Measurements from ENCODE around the gene RAB4B.
"Not testable (repeated sequence)": the region's sequence is repeated elsewhere in the genome, so short reads cannot be mapped to it uniquely, and the experiment has no call there.

The RAB4B gene

DNA sequence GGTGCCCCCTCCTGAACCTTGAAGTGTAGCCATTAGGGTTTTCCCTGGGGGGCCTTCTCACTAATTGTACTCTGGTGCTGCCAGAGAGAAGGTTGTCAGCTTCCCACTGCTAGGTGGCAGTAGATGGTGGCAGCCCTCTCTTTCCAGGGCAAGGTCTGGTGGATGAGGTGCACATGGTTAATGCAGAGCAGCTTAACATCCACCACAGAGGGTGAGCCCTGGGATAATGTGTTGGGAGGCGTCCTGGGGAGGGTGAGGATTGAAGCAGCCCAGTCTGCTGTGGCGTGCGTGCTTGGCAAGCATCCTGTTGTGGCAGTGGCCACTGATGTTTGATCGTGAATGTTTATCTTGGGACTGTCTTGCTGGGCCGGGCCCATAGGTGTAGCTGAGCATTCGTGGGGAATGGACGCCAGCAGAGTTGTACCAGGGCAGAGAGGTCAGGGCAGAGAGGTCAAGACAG, 26.8 kb downstream of the RAB4B start:
- DNase-seq: no peak

DNA sequence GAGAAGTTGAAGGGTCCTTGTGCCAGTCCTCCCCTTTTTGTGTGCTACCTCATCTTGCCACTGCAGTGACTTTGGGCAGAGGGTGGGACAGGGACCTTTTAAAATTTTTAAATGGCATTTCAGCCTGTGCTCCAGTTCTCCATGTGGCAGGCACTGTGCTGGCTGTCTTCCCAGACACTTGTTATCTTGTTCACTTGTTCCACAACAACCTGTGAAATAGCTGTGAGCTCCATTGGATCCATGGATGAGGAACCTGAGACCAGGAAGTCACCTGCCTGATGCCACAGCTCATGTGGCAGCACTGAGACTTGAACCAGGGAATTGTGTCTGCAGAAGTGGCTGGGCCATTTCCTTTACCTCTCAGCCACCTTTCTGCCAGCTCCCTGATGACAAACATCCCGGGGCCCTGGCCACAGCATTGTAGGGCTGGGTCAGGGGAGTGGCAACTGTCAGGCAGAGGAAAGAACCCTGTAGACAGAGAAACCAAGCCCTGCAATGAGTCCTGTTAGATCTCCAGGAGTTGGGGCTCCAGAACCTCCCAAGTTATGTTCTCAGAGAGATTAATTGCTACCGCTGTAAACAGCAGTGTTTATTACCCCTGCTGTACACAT, 27.3 kb downstream of the RAB4B start:
- no peak for DNase-seq

DNA sequence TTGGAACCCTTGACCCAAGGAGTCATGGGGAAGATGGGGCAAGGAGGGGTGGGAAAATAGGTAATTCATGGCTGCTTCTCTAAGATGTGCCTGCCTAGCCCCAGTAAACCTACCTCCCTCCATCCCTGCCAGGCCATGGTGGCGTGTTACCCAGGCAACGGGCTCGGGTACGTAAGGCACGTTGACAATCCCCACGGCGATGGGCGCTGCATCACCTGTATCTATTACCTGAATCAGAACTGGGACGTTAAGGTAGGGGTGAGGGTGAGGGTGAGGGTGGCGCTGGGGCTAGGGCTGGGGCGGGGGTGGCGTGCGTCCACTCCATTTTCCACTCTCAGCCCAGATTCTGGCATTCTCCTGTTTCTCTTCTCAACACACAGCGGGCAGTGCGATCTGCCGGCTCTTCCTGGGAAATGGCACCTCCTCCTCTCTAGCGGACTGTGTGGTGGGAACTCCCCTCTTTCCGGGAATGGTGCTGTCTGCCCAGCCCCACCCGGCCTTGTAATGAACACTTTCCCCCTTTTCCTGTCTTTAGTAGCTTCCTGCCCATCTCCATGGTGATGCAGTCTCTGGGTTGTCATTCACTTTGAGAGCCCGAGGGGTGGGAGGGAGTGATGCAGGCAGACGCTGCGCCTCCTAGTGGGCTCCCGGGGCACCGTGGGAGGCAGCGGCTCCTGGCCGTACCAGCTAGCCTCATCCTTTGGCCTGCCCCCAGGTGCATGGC, 28.5 kb downstream of the RAB4B start:
- peak; percentile 98 for DNase-seq

DNA sequence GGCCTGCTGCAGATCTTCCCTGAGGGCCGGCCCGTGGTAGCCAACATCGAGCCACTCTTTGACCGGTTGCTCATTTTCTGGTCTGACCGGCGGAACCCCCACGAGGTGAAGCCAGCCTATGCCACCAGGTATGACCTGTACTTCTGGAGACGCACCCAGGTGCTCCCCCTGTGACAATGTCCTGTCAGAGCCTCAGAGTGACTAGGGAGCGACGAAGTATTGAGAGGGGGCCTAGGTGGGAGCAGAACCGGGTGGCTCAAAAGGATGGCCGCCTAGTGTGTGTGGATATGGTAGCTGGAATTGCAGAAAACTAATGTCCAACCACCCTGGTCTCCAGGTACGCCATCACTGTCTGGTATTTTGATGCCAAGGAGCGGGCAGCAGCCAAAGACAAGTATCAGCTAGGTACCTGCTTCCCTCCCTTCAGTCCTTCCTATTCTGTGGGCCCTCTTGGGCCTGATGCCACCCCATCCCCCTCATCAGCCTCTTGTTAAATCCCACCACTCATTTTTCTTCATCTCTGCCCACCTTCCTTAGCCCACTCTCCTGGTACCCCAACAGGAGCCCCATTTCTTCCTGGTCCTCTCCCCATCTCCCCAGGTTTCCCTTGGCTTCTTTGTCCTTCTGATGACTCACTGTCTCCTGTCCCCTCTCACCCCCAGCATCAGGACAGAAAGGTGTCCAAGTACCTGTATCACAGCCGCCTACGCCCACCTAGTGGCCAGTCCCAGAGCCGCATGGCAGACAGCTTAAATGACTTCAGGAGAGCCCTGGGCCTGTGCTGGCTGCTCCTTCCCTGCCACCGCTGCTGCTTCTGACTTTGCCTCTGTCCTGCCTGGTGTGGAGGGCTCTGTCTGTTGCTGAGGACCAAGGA, 29.3 kb downstream of the RAB4B start:
- no peak for DNase-seq

DNA sequence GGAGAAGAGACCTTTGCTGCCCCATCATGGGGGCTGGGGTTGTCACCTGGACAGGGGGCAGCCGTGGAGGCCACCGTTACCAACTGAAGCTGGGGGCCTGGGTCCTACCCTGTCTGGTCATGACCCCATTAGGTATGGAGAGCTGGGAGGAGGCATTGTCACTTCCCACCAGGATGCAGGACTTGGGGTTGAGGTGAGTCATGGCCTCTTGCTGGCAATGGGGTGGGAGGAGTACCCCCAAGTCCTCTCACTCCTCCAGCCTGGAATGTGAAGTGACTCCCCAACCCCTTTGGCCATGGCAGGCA, 29.9 kb downstream of the RAB4B start:
- no peak for DNase-seq

DNA sequence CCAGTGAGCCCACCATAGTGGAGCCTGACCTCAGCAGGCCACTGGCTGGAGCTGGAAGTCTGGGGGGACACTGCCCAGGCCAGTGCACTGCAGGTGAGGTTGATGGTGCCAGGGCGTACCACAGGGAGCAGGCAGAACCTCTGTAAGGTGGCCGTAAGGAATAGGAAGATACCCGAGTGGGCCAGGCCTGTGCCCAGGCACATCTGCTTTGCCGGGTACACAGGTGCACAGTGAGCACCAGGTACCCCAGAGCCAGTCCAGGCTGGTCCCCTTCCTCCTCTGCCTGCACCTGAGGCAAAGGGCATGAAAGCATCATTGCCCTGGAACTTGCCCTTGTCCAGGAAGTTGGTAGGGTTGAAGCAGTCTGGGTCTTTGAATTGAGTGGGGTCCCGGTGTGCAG, 30.4 kb downstream of the RAB4B start:
- no peak for DNase-seq

DNA sequence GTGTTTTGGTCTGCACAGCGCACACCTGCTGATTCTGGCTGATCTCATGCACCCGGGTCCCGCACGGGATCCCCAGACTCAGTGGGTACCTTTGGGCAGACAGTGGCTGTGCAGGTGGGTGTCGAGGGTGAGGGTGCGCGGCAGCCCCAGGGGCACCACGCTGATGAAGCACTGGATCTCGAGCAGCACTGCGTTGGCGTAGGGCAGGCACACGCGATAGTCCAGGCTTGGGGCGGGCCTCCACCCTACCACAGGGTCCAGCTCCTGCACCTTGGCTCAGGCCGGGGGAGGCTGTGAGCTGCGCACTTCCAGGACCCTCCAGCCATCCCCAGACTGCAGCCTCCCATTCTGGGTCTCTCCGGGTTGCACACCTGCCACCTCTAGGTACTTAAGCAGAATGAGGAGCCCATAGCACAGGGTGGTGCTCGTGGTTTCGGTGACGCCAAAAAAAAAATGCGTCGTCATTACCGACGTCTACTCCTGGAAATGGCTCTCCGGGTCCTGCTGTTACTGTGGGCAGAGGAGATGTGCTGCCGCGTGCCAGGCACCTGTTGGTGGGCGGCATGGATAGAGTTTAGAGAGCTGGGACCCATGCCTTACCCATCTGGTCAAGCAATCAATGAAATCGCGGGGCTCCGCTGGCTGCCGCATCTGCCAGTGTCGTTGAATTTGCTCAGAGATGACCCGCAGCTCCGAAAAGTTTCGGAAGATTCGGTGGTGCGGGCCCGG, 31.5 kb downstream of the RAB4B start:
- no peak for DNase-seq

DNA sequence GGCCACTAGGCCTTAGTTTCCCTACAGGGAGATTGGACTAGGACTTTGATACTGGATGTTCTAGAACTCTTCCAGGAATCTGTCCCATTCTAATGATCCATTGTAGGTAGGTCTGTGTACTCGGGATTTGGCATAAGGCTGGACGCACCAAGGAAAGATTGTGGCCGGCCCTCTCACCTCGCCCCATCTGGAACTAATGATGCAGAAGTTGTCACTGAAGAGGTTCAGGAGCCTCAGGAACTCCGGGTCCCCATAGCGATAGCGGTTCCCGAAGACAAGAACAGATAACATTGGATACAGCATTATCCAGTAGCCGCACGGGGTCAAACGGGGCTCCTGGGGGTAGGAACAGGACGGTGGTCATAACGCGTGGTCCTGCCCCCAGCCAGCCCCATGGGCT, 32.1 kb downstream of the RAB4B start:
- no peak for DNase-seq

DNA sequence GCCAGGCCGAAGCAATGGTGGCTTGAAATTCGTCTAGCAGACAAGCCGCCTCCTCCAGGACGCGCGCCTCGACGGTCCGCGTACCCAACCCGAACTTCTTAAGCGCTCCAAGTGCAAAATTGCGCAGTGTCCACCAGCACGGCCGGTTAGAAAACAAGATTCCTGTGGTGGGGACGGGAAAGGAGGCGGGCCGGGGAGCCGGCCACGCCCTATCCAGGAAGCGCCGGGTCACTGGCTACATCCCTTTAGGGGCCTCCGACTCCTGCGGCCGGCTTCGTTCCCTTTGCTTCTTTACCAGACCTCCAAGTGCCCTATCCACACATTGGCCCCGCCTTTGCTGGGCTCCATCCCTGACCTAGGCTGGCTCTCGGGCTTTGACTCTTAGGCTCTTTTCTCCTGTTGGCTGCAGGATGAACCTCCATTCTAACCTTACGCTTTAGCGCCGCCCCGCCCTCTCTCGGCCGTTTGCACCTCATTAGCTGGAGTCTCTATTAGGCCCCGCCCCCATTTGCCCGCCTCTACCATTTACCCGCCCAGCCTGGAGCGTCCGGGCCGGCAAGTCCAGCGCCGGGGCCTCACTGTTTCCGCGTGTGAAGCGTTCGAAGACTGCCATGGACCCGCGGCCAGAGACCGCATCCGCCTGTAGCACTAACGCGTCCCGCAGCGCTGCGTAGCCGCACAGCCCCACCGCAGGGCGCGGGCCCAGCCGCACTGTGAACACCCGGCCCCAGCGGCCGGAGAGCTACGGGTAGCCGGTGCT, 32.8 kb downstream of the RAB4B start:
- peak; percentile 70 for DNase-seq

DNA sequence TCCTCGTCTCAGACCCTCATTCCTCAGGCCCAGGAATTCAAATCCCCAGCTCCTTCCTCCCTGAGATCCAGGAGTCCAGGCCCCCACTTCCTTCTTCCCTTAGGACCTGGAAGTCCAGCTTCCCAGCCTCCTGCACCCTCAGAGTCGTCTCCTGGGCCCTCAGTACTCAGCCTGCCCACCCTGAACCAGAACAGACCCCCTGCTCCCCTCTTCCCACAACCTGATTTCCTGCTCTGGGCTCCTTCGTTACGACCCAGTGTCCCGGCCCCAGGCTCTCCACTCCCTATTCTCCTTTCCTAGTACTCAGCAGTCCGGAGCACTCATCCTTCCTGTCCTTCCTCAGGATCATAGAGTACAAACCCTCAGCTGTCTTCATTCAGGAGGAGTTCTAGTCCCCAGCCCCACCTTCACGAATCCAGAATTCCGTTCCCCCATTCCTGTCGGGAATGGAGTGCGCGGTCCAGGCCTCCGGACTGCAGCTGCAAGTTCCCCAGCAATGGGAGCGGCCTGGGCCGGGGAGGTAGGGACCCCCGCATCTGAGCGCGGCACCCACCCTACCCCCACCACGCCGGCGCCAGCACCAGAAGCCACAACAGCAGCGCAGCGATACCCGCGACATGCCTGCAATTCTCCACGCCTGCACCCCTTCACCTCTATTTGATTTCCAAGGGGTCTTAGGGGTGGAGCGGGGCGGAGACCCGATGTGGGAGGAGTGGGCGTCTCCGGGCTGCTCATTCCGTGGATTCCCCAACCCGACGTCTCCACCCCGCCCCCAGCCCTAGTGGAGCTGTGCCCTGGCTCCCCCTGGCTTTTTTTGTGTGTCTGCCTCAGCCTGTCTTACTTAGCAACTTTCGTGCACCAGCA, 33.7 kb downstream of the RAB4B start:
- no peak for DNase-seq

DNA sequence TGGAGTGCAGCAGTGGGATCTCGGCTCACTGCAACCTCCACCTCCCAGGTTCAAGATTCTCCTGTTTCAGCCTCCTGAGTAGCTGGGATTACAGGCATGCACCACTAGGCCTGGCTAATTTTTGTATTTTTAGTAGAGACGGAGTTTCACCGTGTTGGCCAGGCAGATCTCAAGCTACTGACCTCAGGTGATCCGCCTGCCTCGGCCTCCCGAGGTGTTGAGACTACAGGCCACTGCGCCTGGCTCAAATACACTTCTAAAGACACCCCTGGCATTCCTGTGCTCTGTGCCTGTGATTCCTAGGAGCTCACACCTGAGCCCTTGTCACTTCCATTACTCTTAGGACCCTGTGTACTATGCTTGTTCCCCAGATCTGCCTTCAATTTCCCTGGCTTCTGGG, 34.5 kb downstream of the RAB4B start:
- DNase-seq: not testable (repeated sequence)

DNA sequence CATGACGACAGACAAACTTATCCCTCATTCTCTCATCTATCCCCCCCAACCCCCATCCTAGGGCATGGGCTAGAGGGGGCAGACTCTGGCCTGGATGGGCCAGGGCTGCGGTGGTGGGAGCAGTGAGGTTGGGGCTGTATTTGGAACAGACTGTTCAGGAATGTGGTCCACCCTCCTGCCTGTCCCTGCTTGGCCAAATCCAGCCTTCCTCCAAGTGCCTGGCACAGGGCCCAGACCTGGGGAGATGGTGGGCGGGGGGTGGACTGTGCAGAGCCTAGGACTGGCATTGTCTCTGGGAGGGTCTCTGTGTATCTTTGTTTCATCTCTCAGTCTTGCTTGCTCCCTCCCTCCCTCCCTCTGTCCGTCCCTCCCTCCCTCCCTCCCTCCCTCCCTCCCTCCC, 35.1 kb downstream of the RAB4B start:
- no peak for DNase-seq

DNA sequence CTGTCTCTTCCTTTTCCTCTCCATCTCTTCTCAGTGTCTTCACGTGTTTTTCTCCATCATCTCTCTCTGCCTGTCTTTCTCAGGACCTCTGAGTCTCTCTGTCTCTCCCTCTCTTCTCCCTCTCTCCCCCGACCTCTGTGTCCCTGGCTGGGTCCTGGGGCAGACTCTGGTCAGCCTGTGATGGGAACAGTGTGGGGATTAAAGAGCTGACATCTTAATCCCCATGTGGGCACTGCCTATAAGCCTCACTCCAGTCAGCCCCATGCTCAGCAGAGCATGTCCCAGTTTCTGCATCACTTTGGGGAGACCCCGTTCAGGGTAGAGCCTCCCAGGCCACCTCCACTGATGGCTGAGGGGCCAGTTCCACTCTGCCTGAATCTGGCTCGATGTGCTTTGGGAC, 37.2 kb downstream of the RAB4B start:
- no peak for DNase-seq

DNA sequence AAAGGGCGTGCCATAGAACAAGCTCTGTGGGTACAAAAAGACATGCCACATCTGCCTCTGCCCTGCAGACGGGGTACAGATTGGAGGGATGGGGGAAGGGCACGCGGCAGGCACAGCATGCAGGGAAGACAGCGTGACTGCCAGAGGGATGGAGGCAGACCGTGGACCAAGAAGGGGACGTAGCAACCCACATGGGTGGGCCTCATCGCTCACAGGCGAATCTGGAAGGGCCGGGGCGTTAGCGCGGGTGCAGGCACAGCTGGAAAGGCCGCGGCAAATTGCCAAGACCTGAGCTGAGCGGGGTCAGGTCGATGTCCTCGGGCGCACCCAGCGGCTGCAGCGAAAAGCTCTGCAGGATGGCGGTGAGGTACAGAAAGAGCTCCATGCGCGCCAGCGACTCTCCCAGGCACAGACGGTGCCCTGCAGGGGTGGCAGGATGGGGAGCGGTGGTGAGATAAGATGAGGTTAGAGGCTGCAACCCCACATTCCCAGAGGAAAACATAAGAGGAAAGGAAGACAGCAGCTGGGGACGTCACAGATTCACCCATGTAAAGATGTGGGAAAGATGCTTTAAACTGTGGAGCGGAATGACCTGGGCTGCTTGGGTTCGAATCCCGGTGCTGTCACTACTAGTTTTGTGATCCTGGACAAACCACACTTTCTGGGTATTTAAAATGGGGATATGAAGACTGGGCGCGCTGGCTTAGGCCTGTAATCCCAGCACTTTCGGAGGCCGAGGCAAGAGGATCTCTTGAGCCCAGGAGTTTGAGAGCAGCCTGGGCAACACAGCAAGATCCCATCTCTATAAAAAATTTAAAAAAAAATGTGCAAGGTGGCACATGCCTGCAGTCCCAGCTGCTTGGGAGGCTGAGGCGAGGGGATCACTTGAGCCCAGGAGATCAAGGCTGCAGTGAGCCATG, 40.7 kb downstream of the RAB4B start:
- peak; percentile 24 for DNase-seq

DNA sequence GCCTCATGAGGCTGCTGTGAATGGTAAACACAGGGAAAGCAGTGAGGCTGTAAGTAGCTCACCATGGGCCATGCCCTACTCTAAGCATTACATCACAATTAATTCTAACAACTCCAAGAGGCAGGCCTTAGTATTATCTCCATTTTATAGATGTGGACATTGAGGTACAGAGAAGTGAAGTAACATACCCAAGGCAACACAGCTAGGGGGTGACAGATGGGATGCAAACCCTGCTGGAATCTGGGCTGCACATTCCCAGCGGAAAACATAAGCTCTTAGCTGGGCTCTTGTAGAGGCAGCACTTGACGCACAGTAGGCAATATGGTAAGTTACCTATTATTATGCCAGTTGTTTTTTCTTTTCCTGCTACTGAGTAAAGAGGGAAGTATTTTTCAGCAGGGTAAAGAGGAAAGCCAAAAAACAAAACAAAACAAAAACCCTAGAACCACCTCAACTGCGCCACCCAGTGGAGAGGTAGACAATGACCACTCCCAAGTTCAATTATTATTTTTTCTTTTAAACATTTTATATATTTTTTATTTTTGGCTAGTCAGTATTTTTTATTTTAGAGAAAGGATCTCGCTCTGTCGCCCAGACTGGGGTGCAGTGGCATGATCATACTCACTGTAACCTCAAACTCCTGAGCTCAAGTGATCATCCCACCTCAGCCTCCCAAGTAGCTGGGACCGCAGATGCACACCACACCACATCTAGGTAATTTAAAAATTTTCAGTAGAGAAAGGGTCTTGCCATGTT, 41.6 kb downstream of the RAB4B start:
- DNase-seq: peak; percentile 27

DNA sequence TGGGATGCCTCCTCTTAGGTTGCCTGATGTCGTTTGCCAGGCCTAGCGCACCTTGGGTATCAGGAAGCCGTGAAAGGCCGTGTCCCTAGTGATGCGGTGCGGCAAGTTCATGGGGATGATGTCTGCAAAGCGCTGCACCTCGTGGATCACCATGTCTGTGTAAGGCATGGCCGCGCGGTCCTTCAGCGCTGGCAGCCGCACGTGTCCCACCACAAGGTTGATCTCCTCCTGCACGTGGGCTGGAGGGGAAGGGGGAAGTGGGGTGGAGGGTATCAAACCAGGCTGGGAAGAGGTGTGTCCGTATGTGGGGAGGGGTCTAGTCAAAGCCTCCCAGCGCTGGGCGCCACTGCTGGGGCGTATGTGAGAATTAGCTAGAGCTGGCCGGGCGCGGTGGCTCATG, 44.1 kb downstream of the RAB4B start:
- no peak for DNase-seq

DNA sequence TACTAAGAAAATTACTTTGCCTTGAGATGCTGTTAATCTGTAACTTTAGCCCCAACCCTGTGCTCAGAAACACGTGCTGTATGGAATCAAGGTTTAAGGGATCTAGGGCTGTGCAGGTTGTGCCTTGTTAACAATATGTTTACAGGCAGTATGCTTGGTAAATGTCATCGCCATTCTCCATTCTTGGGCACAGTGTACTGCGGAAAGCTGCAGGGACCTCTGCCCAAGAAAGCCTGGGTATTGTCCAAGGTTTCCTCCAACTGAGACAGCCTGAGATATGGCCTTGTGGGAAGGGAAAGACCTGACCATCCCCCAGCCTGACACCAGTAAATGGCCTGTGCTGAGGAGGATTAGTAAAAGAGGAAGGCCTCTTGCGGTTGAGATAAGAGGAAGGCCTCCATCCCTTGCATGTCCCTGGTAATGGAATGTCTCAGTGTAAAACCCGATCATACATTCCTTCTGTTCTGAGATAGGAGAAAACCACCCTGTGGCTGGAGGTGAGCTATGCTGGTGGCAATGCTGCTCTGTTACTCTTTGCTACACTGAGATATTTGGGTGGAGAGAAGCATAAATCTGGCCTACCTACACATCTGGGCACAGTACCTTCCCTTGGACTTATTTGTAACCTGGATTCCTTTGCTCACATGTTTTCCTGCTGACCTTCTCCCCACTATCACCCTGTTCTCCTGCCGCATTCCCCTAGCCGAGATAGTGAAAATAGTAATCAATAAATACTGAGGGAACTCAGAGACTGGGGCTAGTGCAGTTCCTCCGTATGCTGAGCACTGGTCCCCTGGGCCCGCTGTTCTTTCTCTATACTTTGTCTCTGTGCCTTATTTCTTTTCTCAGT, 44.9 kb downstream of the RAB4B start:
- DNase-seq: peak; percentile 33

DNA sequence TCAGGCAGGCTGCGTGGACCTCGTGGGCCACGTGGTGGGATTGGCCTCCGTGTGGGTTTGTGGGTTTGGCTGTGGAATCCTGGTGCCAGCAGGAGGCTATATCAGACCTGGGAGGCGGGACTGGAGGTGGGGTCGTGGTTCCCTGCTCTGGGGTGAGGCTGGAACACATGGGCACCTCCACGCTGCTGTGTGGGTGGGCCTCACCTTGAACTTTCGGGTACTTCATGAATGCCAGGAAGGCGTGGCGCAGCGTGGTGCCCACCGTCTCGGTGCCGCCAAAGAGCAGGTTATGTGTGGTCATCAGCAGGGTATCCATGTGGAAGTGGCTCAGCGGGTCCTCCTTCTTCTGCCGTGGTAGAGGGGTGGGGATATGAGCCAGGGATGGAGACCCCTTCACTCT, 46.9 kb downstream of the RAB4B start:
- not testable (repeated sequence) for DNase-seq

All from fibroblast of skin of right quadriceps (primary cell).